Gastroesophageal sphincter (tissue), 3 donors: Measurements from ENCODE around the gene GRAMD4.

ENCODE experiments used
- CTCF ChIP-seq, 4 experiments: fragments of 200-600 bp in 2 of 4; fragments of 450-650 bp in 2 of 4; sonication (generic) in 1 of 4; IDR thresholded peaks; one replicate each; pipeline ENCODE4 v1.5.1; 2017 to 2019; ENCODE audit warnings: antibody characterized with exemption in 4 of 4, mild to moderate bottlenecking in 2 of 4, moderate library complexity in 2 of 4
- EP300 ChIP-seq: sonication (generic); formaldehyde crosslinking; IDR thresholded peaks from one replicate; pipeline ENCODE4 v1.6.1; 2017; ENCODE audit warnings: antibody characterized with exemption, mild to moderate bottlenecking
- POLR2A ChIP-seq, 2 donors: fragments of 450-650 bp; IDR thresholded peaks; one replicate each; pipeline ENCODE4 v1.6.1; 2017; ENCODE audit warnings: antibody characterized with exemption in 2 of 2, mild to moderate bottlenecking in 2 of 2, moderate library complexity in 1 of 2
- POLR2AphosphoS5 ChIP-seq: sonication (generic); formaldehyde crosslinking; IDR thresholded peaks from one replicate; pipeline ENCODE4 v1.6.1; 2017; ENCODE audit warnings: antibody characterized with exemption

GRCh38 chr22:46619830-46620501 is at the start of gene GRAMD4:
- TF ChIP-seq CTCF (IDR thresholded peaks at IDR 0.05) (no peak), EP300 (no peak), POLR2A (IDR thresholded peaks at IDR 0.05) (no peak), POLR2AphosphoS5 (no peak)
